Stimulated activated CD4-positive, alpha-beta T cell treated with anti-CD3 and anti-CD28 coated beads, Interleukin-2, amount 100 ng/mL, for 48 hours (primary cell): ENCODE data around the gene LGALS1.
A peak's percentile ranks its signal among the peaks of the same experiment; 100 is the strongest.

ENCODE experiments used
- DNase-seq, 2 donors: peaks; one replicate each; pipeline ENCODE4 v3.0.0-alpha.2; 2020

The LGALS1 gene

GRCh38 chr22:37664249-37665101, 11.0 kb upstream of the LGALS1 start:
- no peak for DNase-seq

GRCh38 chr22:37665487-37665886, 9.9 kb upstream of the LGALS1 start:
- no peak for DNase-seq

GRCh38 chr22:37669586-37669985, 5.8 kb upstream of the LGALS1 start:
- DNase-seq, result no peak

- no peak for DNase-seq
Observed at GRCh38 chr22:37672206-37672919, 3.1 kb upstream of the LGALS1 start.

GRCh38 chr22:37672920-37673455, 2.4 kb upstream of the LGALS1 start:
- no peak for DNase-seq

GRCh38 chr22:37674248-37674647, 1.2 kb upstream of the LGALS1 start:
- DNase-seq, result no peak

GRCh38 chr22:37675930-37676735, 697 bp downstream of the LGALS1 start:
- no peak for DNase-seq

GRCh38 chr22:37676736-37677492, 1.5 kb downstream of the LGALS1 start:
- peak; percentile 88 to 90 for DNase-seq

GRCh38 chr22:37677493-37677974, 2.1 kb downstream of the LGALS1 start:
- DNase-seq, result no peak

GRCh38 chr22:37678372-37678771, 2.9 kb downstream of the LGALS1 start:
- DNase-seq, result no peak

GRCh38 chr22:37679670-37680069, 4.2 kb downstream of the LGALS1 start:
- DNase-seq, result no peak

- DNase-seq, result no peak
Observed at GRCh38 chr22:37680191-37680851, 4.9 kb downstream of the LGALS1 start.

GRCh38 chr22:37681001-37681424, 5.6 kb downstream of the LGALS1 start:
- no peak for DNase-seq

GRCh38 chr22:37681556-37682049, 6.2 kb downstream of the LGALS1 start:
- DNase-seq, result peak; percentile 70 to 78

- DNase-seq, result no peak
Observed at GRCh38 chr22:37684803-37685615, 9.6 kb downstream of the LGALS1 start.

- DNase-seq, result peak; percentile 69 to 70
Observed at GRCh38 chr22:37686002-37686982, 10.9 kb downstream of the LGALS1 start, which contains the start of gene NOL12. Gene NOL12 (plus strand): TSS chr22:37686343. CDS start chr22:37686393, 50 bp downstream.

- no peak for DNase-seq
Observed at GRCh38 chr22:37690407-37690806, 15.0 kb downstream of the LGALS1 start.

- no peak for DNase-seq
Observed at GRCh38 chr22:37690901-37691504, 15.6 kb downstream of the LGALS1 start.
